Hepatocyte (in vitro differentiated cells): Measurements from ENCODE around the gene GGT6.

Experiments used
- CTCF ChIP-seq: fragments of 200-600 bp; sonication (generic); IDR thresholded peaks from 2 replicates; pipeline ENCODE4 v1.5.1; 2016; ENCODE audit warnings: antibody characterized with exemption, mild to moderate bottlenecking; ENCODE audit not compliant: poor library complexity
- EZH2 ChIP-seq: fragments of 200-600 bp; sonication (generic); IDR thresholded peaks from 2 replicates; pipeline ENCODE4 v1.6.1; 2016; ENCODE audit warnings: antibody characterized with exemption, mild to moderate bottlenecking, borderline replicate concordance
- EZH2phosphoT487 ChIP-seq: fragments of 200-600 bp; sonication (generic); IDR thresholded peaks from one replicate; pipeline ENCODE4 v1.6.1; 2018; ENCODE audit warnings: antibody characterized with exemption, mild to moderate bottlenecking, low read depth, moderate library complexity; ENCODE audit not compliant: unreplicated experiment, severe bottlenecking

GRCh38 chr17:4600563-4600962 is 40.2 kb upstream of the GGT6 start:
- TF ChIP-seq CTCF (peak; percentile 13), EZH2 (no peak), EZH2phosphoT487 (no peak)
